T-cell (primary cell): ENCODE results near the gene BLOC1S5. TPM values are rescaled to one million over a fixed set of nuclear protein-coding genes. Genes with fewer than 3 reads are reported as not detected.
A peak's percentile ranks its signal among the peaks of the same experiment; 100 is the strongest.

Source experiments
- ATAC-seq, 4 experiments: fragments of 200-7000 bp in 3 of 4; fragments of 150-1000 bp in 1 of 4; cut with Tn5 transposase; replicated peaks in 1 of 4; 1 replicate in 3 of 4; 2 replicates in 1 of 4; pipeline ENCODE4 v1.10.0; 2021; ENCODE audit warnings: moderate library complexity in 3 of 4, mild to moderate bottlenecking in 2 of 4, moderate number of reproducible peaks in 1 of 4
- CTCF ChIA-PET, 2 donors: fragments of 300-600 bp; sonication (Branson Sonifier 250); formaldehyde crosslinking; loops; one replicate each; lab custom pipeline; 2022; ENCODE audit warnings: antibody characterized with exemption in 2 of 2; lab: Charles Lee
- POLR2A ChIA-PET, 2 donors: fragments of 300-600 bp; sonication (Branson Sonifier 250); formaldehyde crosslinking; loops; one replicate each; lab custom pipeline; 2022; ENCODE audit warnings: antibody characterized with exemption in 2 of 2; lab: Charles Lee
- DNase-seq, 35 experiments: peaks; one replicate each; pipeline versions ENCODE4 v3.0.0 to v3.0.0-alpha.2; 2013 to 2023
- H3K27ac ChIP-seq: one replicate; pipeline ENCODE4 v1.5.1; 2013; ENCODE audit warnings: low read length
- H3K27me3 ChIP-seq, 2 experiments: replicated peaks in 1 of 2; 1 replicate in 1 of 2; 2 replicates in 1 of 2; pipeline versions ENCODE4 v1.6.1 to v1.7.0; 2013; ENCODE audit warnings: low read length in 1 of 2, mixed read lengths in 1 of 2; ENCODE audit not compliant: control insufficient read depth in 2 of 2, insufficient read depth in 2 of 2; ENCODE audit errors: extremely low read depth in 1 of 2
- H3K36me3 ChIP-seq, 2 donors: 1 replicate in 1 of 2; 2 replicates in 1 of 2; pipeline versions ENCODE4 v1.6.1 to v1.7.0; 2013; ENCODE audit warnings: low read length in 1 of 2; ENCODE audit not compliant: control insufficient read depth in 2 of 2, insufficient read depth in 1 of 2; ENCODE audit errors: extremely low read depth in 1 of 2
- H3K4me1 ChIP-seq, 2 experiments: 1 replicate in 1 of 2; 2 replicates in 1 of 2; pipeline versions ENCODE4 v1.6.1 to v1.7.0; 2013; ENCODE audit warnings: low read length in 2 of 2, mixed read lengths in 1 of 2; ENCODE audit not compliant: insufficient read depth in 2 of 2, control insufficient read depth in 1 of 2; ENCODE audit errors: extremely low read depth in 1 of 2
- H3K4me3 ChIP-seq, 2 donors: 1 replicate in 1 of 2; 2 replicates in 1 of 2; pipeline versions ENCODE4 v1.5.1 to v1.7.0; 2013; ENCODE audit warnings: mild to moderate bottlenecking in 2 of 2, low read length in 1 of 2, moderate library complexity in 1 of 2; ENCODE audit not compliant: control insufficient read depth in 1 of 2; ENCODE audit errors: extremely low read depth in 1 of 2
- H3K9me3 ChIP-seq: 2 replicates; pipeline ENCODE4 v1.7.0; 2013
- H3K27ac Mint-ChIP-seq, 2 donors: one replicate each; pipeline ENCODE4 v1.8.0; 2020 to 2021; ENCODE audit warnings: mild to moderate bottlenecking in 2 of 2, mixed read lengths in 2 of 2
- H3K27me3 Mint-ChIP-seq, 2 donors: one replicate each; pipeline ENCODE4 v1.8.0; 2021 to 2022; ENCODE audit warnings: mixed read lengths in 2 of 2
- H3K36me3 Mint-ChIP-seq: one replicate; pipeline ENCODE4 v1.8.0; 2021; ENCODE audit warnings: mixed read lengths
- H3K4me1 Mint-ChIP-seq, 3 donors: one replicate each; pipeline ENCODE4 v1.8.0; 2020 to 2022; ENCODE audit warnings: mixed read lengths in 3 of 3, mild to moderate bottlenecking in 1 of 3
- H3K4me3 Mint-ChIP-seq, 3 donors: one replicate each; pipeline ENCODE4 v1.8.0; 2020 to 2022; ENCODE audit warnings: mild to moderate bottlenecking in 3 of 3, mixed read lengths in 3 of 3, moderate library complexity in 3 of 3
- H3K9me3 Mint-ChIP-seq, 3 donors: one replicate each; pipeline ENCODE4 v1.8.0; 2020 to 2022; ENCODE audit warnings: mixed read lengths in 3 of 3
- WGBS: methylation state at CpG from one replicate; pipeline ENCODE4 v1.1.5; 2013; ENCODE audit warnings: missing lambda C conversion rate; ENCODE audit not compliant: insufficient coverage; 5-methylcytosine and 5-hydroxymethylcytosine counted together
- total RNA-seq, 35 experiments: library from RNA in 6 of 35; stranded (reverse) in 6 of 35; fragments of 120-200 nt in 1 of 35; gene quantifications; one replicate each; pipeline versions ENCODE4 v1.2.1 to v1.2.4 and lab custom pipeline; 2013 to 2026

Gene BLOC1S5
- total RNA-seq, 5 donors from 2014 or later (not counting 1 experiment from before 2014, with no cell fraction given), result 12.3 to 26.9 (median 18.1) TPM

DNA sequence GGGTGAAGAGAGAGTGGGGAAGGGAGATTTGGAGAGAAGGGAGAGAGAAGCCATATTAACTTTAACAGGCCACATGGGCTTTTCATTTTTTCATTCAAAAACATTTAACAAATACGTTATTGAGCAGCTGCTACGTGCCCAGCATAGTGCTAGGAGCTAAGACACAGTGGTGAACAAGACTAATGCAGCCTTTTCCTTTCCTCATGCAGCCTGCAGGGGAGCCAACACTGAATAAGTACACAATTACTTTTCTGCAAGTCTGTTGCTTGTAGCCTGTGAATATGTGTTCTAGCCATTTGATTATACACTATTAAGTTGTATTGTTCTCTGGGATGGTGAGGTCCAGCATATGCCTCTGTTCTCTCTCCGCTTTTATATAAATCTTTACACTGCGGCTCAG is 1.9 kb upstream of the BLOC1S5 start:
- Histone ChIP-seq H3K9me3 (no peaks in the 10 kb centered on the region), H3K36me3 (peaks cover 0 to 11% of the 10 kb centered on the region in 2 donors), H3K27ac (no peak overlapping the region), H3K27me3 (no peaks in the 10 kb centered on the region), H3K4me1 (peaks cover 3 to 20% of the 10 kb centered on the region in 2 experiments), H3K4me3 (no peak overlapping the region)
- CTCF ChIA-PET, result interaction anchor here (0.6 to 4.0 kb wide), 2 partner anchors 36 to 152 kb away, joined by 3 to 33 read pairs; partner anchors contain the start of gene EEF1E1 (in 1 of the 2)
- H3K9me3 Mint-ChIP-seq, result no peaks in the 10 kb centered on the region
- no peak for ATAC-seq
- 100% methylated on average over 1 of the region's 4 CpGs for WGBS
- H3K4me3 Mint-ChIP-seq, result peak overlapping the region in 1 of 3 donors; percentile 86
- DNase-seq, result no peak
- POLR2A ChIA-PET, result no interaction called here
- no peak overlapping the region for H3K27ac Mint-ChIP-seq
- H3K4me1 Mint-ChIP-seq, result peaks cover 25 to 28% (median 26%) of the 10 kb centered on the region in 3 donors
- no peaks in the 10 kb centered on the region for H3K27me3 Mint-ChIP-seq
- no peaks in the 10 kb centered on the region for H3K36me3 Mint-ChIP-seq

- Mint-ChIP-seq H3K9me3 (no peaks in the 10 kb centered on the region), H3K27me3 (no peaks in the 10 kb centered on the region), H3K27ac (peak overlapping the region; percentile 92 to 94), H3K36me3 (peaks cover under 1% of the 10 kb centered on the region), H3K4me3 (peak overlapping the region in 1 of 3 donors; percentile 86), H3K4me1 (peaks cover 25 to 28% (median 26%) of the 10 kb centered on the region in 3 donors)
- DNase-seq, result peak in 1 of 35 experiments; percentile 3
- peaks cover 0 to 11% of the 10 kb centered on the region in 2 donors for H3K36me3 ChIP-seq
- POLR2A ChIA-PET, result interaction anchor here (0.6 to 2.4 kb wide), 2 partner anchors 18 to 37 kb away, joined by 3 to 21 read pairs; partner anchors contain the start of gene EEF1E1 (in 1 of the 2)
- H3K27ac ChIP-seq, result peak overlapping the region; percentile 84
- H3K9me3 ChIP-seq, result no peaks in the 10 kb centered on the region
- 31% methylated on average over 2 of the region's 4 CpGs for WGBS
- no peaks in the 10 kb centered on the region for H3K27me3 ChIP-seq
- no peak overlapping the region for H3K4me3 ChIP-seq
- peaks cover 3 to 20% of the 10 kb centered on the region in 2 experiments for H3K4me1 ChIP-seq
- ATAC-seq, result no peak
- CTCF ChIA-PET, result interaction anchor here (0.6 to 4.0 kb wide), 3 partner anchors 37 to 152 kb away, joined by 3 to 33 read pairs (median 3); partner anchors contain the start of gene EEF1E1 (in 1 of the 2)
These were observed 1.3 kb upstream of the BLOC1S5 start for GRCh38 chr6:8065519-8065911.

- Mint-ChIP-seq H3K27me3 (no peaks in the 10 kb centered on the region), H3K36me3 (peaks cover 6% of the 10 kb centered on the region), H3K4me1 (peaks cover 29 to 34% (median 30%) of the 10 kb centered on the region in 3 donors), H3K9me3 (no peaks in the 10 kb centered on the region), H3K4me3 (peak overlapping the region; percentile 86 to 96 (median 93)), H3K27ac (peak overlapping the region; percentile 92 to 94)
- Histone ChIP-seq H3K36me3 (peaks cover 0 to 16% of the 10 kb centered on the region in 2 donors), H3K4me1 (peaks cover 3 to 20% of the 10 kb centered on the region in 2 experiments), H3K27ac (peak overlapping the region; percentile 84), H3K9me3 (no peaks in the 10 kb centered on the region), H3K27me3 (no peaks in the 10 kb centered on the region), H3K4me3 (peak overlapping the region; percentile 20 to 93)
- WGBS, result no CpG with 5 or more reads among the region's 7 CpGs
- ATAC-seq (no peak), DNase-seq (peak in 1 of 35 experiments; percentile 8)
- ChIA-PET POLR2A (interaction anchor here (0.6 to 2.4 kb wide), 6 partner anchors 8 to 680 kb away, joined by 3 to 21 read pairs (median 3); partner anchors contain the start of gene EEF1E1 (in 1 of the 2)), CTCF (interaction anchor here (0.6 to 4.0 kb wide), 4 partner anchors 37 to 197 kb away, joined by 3 to 33 read pairs (median 4); partner anchors contain the start of gene EEF1E1 (in 2 of the 2))
These were observed 689 bp upstream of the BLOC1S5 start for GRCh38 chr6:8064638-8065518.

GRCh38 chr6:8061736-8062135 is 2.5 kb downstream of the BLOC1S5 start:
- no peaks in the 10 kb centered on the region for H3K9me3 ChIP-seq
- Mint-ChIP-seq H3K4me1 (peaks cover 31 to 39% (median 32%) of the 10 kb centered on the region in 3 donors), H3K4me3 (no peak overlapping the region), H3K9me3 (no peaks in the 10 kb centered on the region), H3K27me3 (no peaks in the 10 kb centered on the region), H3K36me3 (peaks cover 17% of the 10 kb centered on the region), H3K27ac (no peak overlapping the region)
- H3K27me3 ChIP-seq, result no peaks in the 10 kb centered on the region
- WGBS, result 98% methylated on average over 4 of the region's 4 CpGs
- no peak overlapping the region for H3K27ac ChIP-seq
- DNase-seq (no peak), ATAC-seq (no peak)
- CTCF ChIA-PET, result no interaction called here
- H3K4me1 ChIP-seq, result peaks cover 3 to 20% of the 10 kb centered on the region in 2 experiments
- H3K4me3 ChIP-seq, result no peak overlapping the region
- POLR2A ChIA-PET, result no interaction called here
- H3K36me3 ChIP-seq, result peaks cover 0 to 35% of the 10 kb centered on the region in 2 donors

- Mint-ChIP-seq H3K27ac (no peak overlapping the region), H3K4me3 (no peak overlapping the region), H3K9me3 (no peaks in the 10 kb centered on the region), H3K27me3 (no peaks in the 10 kb centered on the region), H3K36me3 (peaks cover 24% of the 10 kb centered on the region), H3K4me1 (peaks cover 27 to 33% (median 29%) of the 10 kb centered on the region in 3 donors)
- Histone ChIP-seq H3K27me3 (no peaks in the 10 kb centered on the region), H3K27ac (no peak overlapping the region), H3K4me1 (peaks cover 3 to 15% of the 10 kb centered on the region in 2 experiments), H3K9me3 (no peaks in the 10 kb centered on the region), H3K4me3 (no peak overlapping the region), H3K36me3 (peaks cover 0 to 41% of the 10 kb centered on the region in 2 donors)
- ChIA-PET POLR2A (interaction anchor here in 1 of 2 donors (1.0 kb wide), 1 partner anchor 22 kb away, joined by 3 read pairs; no protein-coding TSS in a partner anchor), CTCF (no interaction called here)
- no peak for ATAC-seq
- no peak for DNase-seq
- WGBS, result 100% methylated on average over 3 of the region's 3 CpGs
These were observed 3.8 kb downstream of the BLOC1S5 start for GRCh38 chr6:8060346-8060745.

DNA sequence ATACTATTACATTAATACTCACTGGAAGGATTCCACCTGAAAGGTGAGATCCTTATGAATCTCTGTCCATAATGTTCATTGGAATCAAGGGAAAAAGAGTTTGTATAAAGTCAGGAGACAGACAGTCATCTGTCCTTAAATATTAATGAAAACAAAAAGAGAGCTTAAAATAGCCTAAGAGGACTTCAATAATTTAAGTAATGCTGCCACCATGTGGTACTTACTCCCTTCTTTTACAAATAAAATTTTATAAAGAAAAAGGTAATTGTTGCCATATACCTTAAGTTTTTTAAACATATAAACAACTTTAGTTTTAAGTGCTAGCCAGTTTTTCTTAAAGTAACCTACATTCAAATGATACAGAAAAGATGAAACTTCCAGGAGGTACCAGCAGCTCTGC is 5.1 kb downstream of the BLOC1S5 start:
- H3K36me3 Mint-ChIP-seq, result peaks cover 29% of the 10 kb centered on the region
- DNase-seq (peak in 1 of 35 experiments; percentile 25), ATAC-seq (no peak)
- H3K27ac ChIP-seq, result no peak overlapping the region
- H3K4me1 ChIP-seq, result peaks cover 0 to 5% of the 10 kb centered on the region in 2 experiments
- no peak overlapping the region for H3K4me3 Mint-ChIP-seq
- H3K4me1 Mint-ChIP-seq, result peaks cover 17 to 30% (median 19%) of the 10 kb centered on the region in 3 donors
- no peak overlapping the region for H3K27ac Mint-ChIP-seq
- ChIA-PET CTCF (interaction anchor here (0.6 to 1.7 kb wide), 4 partner anchors 11 to 336 kb away, joined by 4 to 11 read pairs (median 4); partner anchors contain the start of gene EEF1E1 (in 1 of the 2)), POLR2A (interaction anchor here in 1 of 2 donors (1.0 kb wide), 1 partner anchor 21 kb away, joined by 3 read pairs; no protein-coding TSS in a partner anchor)
- no peaks in the 10 kb centered on the region for H3K27me3 ChIP-seq
- no peaks in the 10 kb centered on the region for H3K9me3 ChIP-seq
- no peaks in the 10 kb centered on the region for H3K9me3 Mint-ChIP-seq
- H3K36me3 ChIP-seq, result peaks cover 0 to 41% of the 10 kb centered on the region in 2 donors
- no peak overlapping the region for H3K4me3 ChIP-seq
- H3K27me3 Mint-ChIP-seq, result no peaks in the 10 kb centered on the region
